ENCODE measurements around the gene FABP1. TPM values are rescaled to one million over a fixed set of nuclear protein-coding genes. Genes with fewer than 3 reads are reported as not detected.

FABP1 gene
- total and polyA plus RNA-seq, 2 of the 4 experiments (the other 2 are of a cell fraction), result not detected

DNA sequence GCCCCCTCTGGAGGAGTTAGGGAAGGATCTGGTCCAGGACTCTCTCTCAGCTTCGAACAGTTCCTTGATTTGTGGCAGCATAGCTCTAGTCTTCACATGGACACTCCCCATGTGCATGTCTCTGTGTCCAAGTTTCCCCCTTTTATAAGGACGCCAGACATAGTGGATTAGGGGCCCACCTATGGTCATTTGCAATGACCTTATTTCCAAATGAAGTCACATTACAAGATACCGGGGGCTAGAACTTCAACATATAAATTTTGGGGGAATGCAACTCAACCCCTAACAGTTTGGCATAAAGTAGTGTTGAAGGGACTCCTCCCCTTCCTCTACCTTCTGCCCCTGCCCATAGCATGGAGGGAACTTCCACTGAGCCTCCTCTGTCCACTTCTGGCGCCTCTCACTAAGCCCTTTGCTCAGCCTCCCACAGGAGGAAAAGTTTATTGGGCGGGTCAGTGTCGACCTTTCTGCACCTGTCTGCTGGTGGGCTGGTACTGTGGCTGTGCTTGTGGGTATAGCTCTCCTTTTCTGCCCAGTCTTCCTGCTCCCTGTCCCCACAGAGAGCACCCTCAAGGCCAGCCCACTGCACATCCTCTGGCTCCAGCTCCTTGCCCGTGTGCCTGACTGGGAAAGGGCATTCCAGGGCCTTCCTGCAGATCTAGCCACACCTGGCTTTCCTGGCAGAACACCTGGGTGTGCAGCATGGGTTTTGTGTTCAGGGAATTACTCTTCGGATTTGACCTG lies 5.5 kb downstream of the FABP1 start:
- Histone ChIP-seq H3K27me3 (ENCODE audit: control insufficient read depth, insufficient read depth, low read length) (peaks cover 11% of the 10 kb centered on the region), H3K79me1 (ENCODE audit: low read depth in 1 of 2, low read length in 2 of 2) (no peaks in the 10 kb centered on the region), H3K56ac (ENCODE audit: extremely low read depth, insufficient read depth, low read length) (no peak overlapping the region), H4K8ac (ENCODE audit: low read depth in 2 of 2, low read length in 2 of 2) (no peak overlapping the region), H4K91ac (ENCODE audit: insufficient read depth, low read depth, low read length) (no peak overlapping the region), H4K20me1 (ENCODE audit: insufficient read depth, low read length) (no peaks in the 10 kb centered on the region), H2AFZ (replicated peaks; ENCODE audit: low read length, poor library complexity) (no peak overlapping the region), H3K14ac (replicated peaks; ENCODE audit: low read depth, low read length) (no peak overlapping the region), H3K36me3 (ENCODE audit: control insufficient read depth, insufficient read depth, low read length) (no peaks in the 10 kb centered on the region), H3K4me3 (ENCODE audit: insufficient read depth, low read depth, low read length) (no peak overlapping the region), H2AK5ac (ENCODE audit: low read depth, low read length) (no peak overlapping the region), H3K23ac (ENCODE audit: low read depth, low read length) (no peak overlapping the region), H2BK120ac (ENCODE audit: low read depth, low read length) (no peak overlapping the region), H3K9me3 (ENCODE audit: control insufficient read depth, insufficient read depth, low read length) (no peaks in the 10 kb centered on the region), H3K4me2 (ENCODE audit: low read depth, low read length) (no peak overlapping the region), H3K9ac (ENCODE audit: low read depth, low read length) (no peak overlapping the region), H2BK5ac (ENCODE audit: low read depth, low read length, poor library complexity, severe bottlenecking) (no peak overlapping the region), H4K5ac (ENCODE audit: low read depth, low read length) (no peak overlapping the region), H3K18ac (ENCODE audit: low read depth, low read length) (no peak overlapping the region), H3K9me1 (ENCODE audit: insufficient read depth, low read length) (no peaks in the 10 kb centered on the region), H2BK20ac (ENCODE audit: low read depth, low read length) (no peak overlapping the region), H2BK15ac (ENCODE audit: low read depth, low read length) (no peak overlapping the region), H3K4ac (ENCODE audit: low read depth, low read length) (no peak overlapping the region), H2AK9ac (replicated peaks; ENCODE audit: low read depth, low read length, poor library complexity) (no peak overlapping the region), H3K4me1 (ENCODE audit: control insufficient read depth, insufficient read depth, low read length) (no peaks in the 10 kb centered on the region), H3K27ac (ENCODE audit: insufficient read depth, low read length) (no peak overlapping the region)
- TF ChIP-seq NFE2L2 (IDR thresholded peaks at IDR 0.05; ENCODE audit: low read depth, low read length) (no peak), MAZ (IDR thresholded peaks at IDR 0.05; ENCODE audit: borderline replicate concordance, low read depth, low read length) (no peak), FOS (IDR thresholded peaks at IDR 0.05; ENCODE audit: low read depth, low read length) (no peak), MAFK (IDR thresholded peaks at IDR 0.05; ENCODE audit: low read depth, low read length) (no peak), BHLHE40 (IDR thresholded peaks at IDR 0.05; ENCODE audit: low read depth, low read length) (no peak), CHD1 (IDR thresholded peaks at IDR 0.05; ENCODE audit: low read depth, low read length) (no peak), RAD21 (IDR thresholded peaks at IDR 0.05; ENCODE audit: low read length) (no peak), CEBPB (IDR thresholded peaks at IDR 0.05; ENCODE audit: low read depth, low read length) (no peak), RCOR1 (IDR thresholded peaks at IDR 0.05; ENCODE audit: insufficient replicate concordance, low read length) (no peak), SMC3 (IDR thresholded peaks at IDR 0.05; ENCODE audit: low read depth, low read length) (no peak), RFX5 (IDR thresholded peaks at IDR 0.05; ENCODE audit: low read depth, low read length) (no peak), MXI1 (IDR thresholded peaks at IDR 0.05; ENCODE audit: borderline replicate concordance, low read depth, low read length) (no peak), POLR2A (IDR thresholded peaks at IDR 0.05; ENCODE audit: low read depth, low read length) (no peak)
- TF ChIP-seq, protein P1, sequence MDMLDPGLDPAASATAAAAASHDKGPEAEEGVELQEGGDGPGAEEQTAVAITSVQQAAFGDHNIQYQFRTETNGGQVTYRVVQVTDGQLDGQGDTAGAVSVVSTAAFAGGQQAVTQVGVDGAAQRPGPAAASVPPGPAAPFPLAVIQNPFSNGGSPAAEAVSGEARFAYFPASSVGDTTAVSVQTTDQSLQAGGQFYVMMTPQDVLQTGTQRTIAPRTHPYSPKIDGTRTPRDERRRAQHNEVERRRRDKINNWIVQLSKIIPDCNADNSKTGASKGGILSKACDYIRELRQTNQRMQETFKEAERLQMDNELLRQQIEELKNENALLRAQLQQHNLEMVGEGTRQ (IDR thresholded peaks at IDR 0.05; ENCODE audit: low read depth, low read length), result no peak
- TF ChIP-seq, protein P2, sequence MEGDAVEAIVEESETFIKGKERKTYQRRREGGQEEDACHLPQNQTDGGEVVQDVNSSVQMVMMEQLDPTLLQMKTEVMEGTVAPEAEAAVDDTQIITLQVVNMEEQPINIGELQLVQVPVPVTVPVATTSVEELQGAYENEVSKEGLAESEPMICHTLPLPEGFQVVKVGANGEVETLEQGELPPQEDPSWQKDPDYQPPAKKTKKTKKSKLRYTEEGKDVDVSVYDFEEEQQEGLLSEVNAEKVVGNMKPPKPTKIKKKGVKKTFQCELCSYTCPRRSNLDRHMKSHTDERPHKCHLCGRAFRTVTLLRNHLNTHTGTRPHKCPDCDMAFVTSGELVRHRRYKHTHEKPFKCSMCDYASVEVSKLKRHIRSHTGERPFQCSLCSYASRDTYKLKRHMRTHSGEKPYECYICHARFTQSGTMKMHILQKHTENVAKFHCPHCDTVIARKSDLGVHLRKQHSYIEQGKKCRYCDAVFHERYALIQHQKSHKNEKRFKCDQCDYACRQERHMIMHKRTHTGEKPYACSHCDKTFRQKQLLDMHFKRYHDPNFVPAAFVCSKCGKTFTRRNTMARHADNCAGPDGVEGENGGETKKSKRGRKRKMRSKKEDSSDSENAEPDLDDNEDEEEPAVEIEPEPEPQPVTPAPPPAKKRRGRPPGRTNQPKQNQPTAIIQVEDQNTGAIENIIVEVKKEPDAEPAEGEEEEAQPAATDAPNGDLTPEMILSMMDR (conservative IDR thresholded peaks at IDR 0.05; ENCODE audit: low read depth, low read length), result no peak
- TF ChIP-seq, protein P3, sequence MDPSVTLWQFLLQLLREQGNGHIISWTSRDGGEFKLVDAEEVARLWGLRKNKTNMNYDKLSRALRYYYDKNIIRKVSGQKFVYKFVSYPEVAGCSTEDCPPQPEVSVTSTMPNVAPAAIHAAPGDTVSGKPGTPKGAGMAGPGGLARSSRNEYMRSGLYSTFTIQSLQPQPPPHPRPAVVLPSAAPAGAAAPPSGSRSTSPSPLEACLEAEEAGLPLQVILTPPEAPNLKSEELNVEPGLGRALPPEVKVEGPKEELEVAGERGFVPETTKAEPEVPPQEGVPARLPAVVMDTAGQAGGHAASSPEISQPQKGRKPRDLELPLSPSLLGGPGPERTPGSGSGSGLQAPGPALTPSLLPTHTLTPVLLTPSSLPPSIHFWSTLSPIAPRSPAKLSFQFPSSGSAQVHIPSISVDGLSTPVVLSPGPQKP (IDR thresholded peaks at IDR 0.05; ENCODE audit: borderline replicate concordance, low read depth, low read length), result no peak
- DNase-seq (no peak), ATAC-seq (ENCODE audit: low read depth) (no peak)
- CTCF ChIA-PET, result no interaction called here
- intact Hi-C loops (cut with micrococcal nuclease), result no loop called here
- no TSS peak for BruUV-seq (replicated peaks)
- 33% methylated on average over 1 of the region's 8 CpGs; no CpG with 5 or more reads in 1 of the 2 experiments for WGBS, 2 experiments (ENCODE audit: extremely low coverage in 2 of 2, insufficient read length in 1 of 2)
- in situ Hi-C loops (cut with MboI; ENCODE audit: low sequenced_read_pairs), result no loop called here
- POLR2A ChIA-PET (ENCODE audit: unreplicated experiment), result no interaction called here
- dilution Hi-C loops (cut with HindIII; ENCODE audit: low sequenced_read_pairs, unreplicated experiment), result no loop called here

Data from IMR-90 (cell line).